NK-92 treated with Interleukin-12 subunit alpha and Interleukin-12 subunit beta, amount 100 ng/mL, for 24 hours (cell line): ENCODE measurements around the gene FFAR1.
"Not testable (repeated sequence)": the region's sequence is repeated elsewhere in the genome, so short reads cannot be mapped to it uniquely, and the experiment has no call there.

Source experiments
- DNase-seq: peaks from one replicate; lab custom pipeline; 2025; lab: John Stamatoyannopoulos, UW

The FFAR1 gene

GRCh38 chr19:35342430-35342829 lies 5.3 kb upstream of the FFAR1 start:
- no peak for DNase-seq

- DNase-seq = no peak
Observed at GRCh38 chr19:35344511-35345031, 3.1 kb upstream of the FFAR1 start.

GRCh38 chr19:35345671-35346111 lies 2.0 kb upstream of the FFAR1 start:
- DNase-seq = no peak

- no peak for DNase-seq
Observed at GRCh38 chr19:35346193-35347052, 1.3 kb upstream of the FFAR1 start.

- no peak for DNase-seq
Observed at GRCh38 chr19:35347930-35348298, 212 bp downstream of the FFAR1 start.

- no peak for DNase-seq
Observed at GRCh38 chr19:35348911-35349611, 1.4 kb downstream of the FFAR1 start.

GRCh38 chr19:35349614-35350521 lies 2.2 kb downstream of the FFAR1 start:
- no peak for DNase-seq

- DNase-seq = no peak
Observed at GRCh38 chr19:35350591-35350990, 2.9 kb downstream of the FFAR1 start.

GRCh38 chr19:35351411-35352176 lies 3.9 kb downstream of the FFAR1 start:
- no peak for DNase-seq

GRCh38 chr19:35352177-35352447 lies 4.4 kb downstream of the FFAR1 start:
- no peak for DNase-seq

- peak; percentile 48 for DNase-seq
Observed at GRCh38 chr19:35352448-35353304, 5.0 kb downstream of the FFAR1 start.

- DNase-seq = no peak
Observed at GRCh38 chr19:35353635-35354034, 5.9 kb downstream of the FFAR1 start.

- DNase-seq = no peak
Observed at GRCh38 chr19:35354898-35355297, 7.2 kb downstream of the FFAR1 start.

GRCh38 chr19:35355791-35356460 lies 8.2 kb downstream of the FFAR1 start:
- no peak for DNase-seq

- no peak for DNase-seq
Observed at GRCh38 chr19:35357867-35358573, 10.3 kb downstream of the FFAR1 start, which contains the start of gene FFAR3. Gene FFAR3 (plus strand): TSS chr19:35358460. CDS start chr19:35358891, 431 bp downstream.

- not testable (repeated sequence) for DNase-seq
Observed at GRCh38 chr19:35358834-35359233, 11.1 kb downstream of the FFAR1 start.

GRCh38 chr19:35359395-35359794 lies 11.7 kb downstream of the FFAR1 start:
- DNase-seq = not testable (repeated sequence)

- not testable (repeated sequence) for DNase-seq
Observed at GRCh38 chr19:35360081-35360480, 12.4 kb downstream of the FFAR1 start.

- no peak for DNase-seq
Observed at GRCh38 chr19:35360880-35361420, 13.2 kb downstream of the FFAR1 start.
